ENCODE results near the gene HSPA2.
"Not testable (repeated sequence)": the region's sequence is repeated elsewhere in the genome, so short reads cannot be mapped to it uniquely, and the experiment has no call there.

The HSPA2 gene

GRCh38 chr14:64562436-64562835 is 21.9 kb downstream of the HSPA2 start:
- no peak for DNase-seq

GRCh38 chr14:64563696-64564095 is 23.2 kb downstream of the HSPA2 start:
- DNase-seq: no peak

- DNase-seq: no peak
These were observed 26.1 kb downstream of the HSPA2 start for GRCh38 chr14:64566651-64567122.

GRCh38 chr14:64569138-64569631 is 28.6 kb downstream of the HSPA2 start:
- DNase-seq: no peak

- DNase-seq: not testable (repeated sequence)
These were observed 29.1 kb downstream of the HSPA2 start for GRCh38 chr14:64569646-64570045.

- no peak for DNase-seq
These were observed 32.0 kb downstream of the HSPA2 start for GRCh38 chr14:64572386-64573104.

GRCh38 chr14:64573109-64573508 is 32.6 kb downstream of the HSPA2 start:
- no peak for DNase-seq

GRCh38 chr14:64574371-64575107 is 34.0 kb downstream of the HSPA2 start:
- DNase-seq: no peak

GRCh38 chr14:64577211-64577610 is 36.7 kb downstream of the HSPA2 start:
- no peak for DNase-seq

GRCh38 chr14:64580467-64580866 is 39.9 kb downstream of the HSPA2 start:
- DNase-seq: no peak

- no peak for DNase-seq
These were observed 40.8 kb downstream of the HSPA2 start for GRCh38 chr14:64581363-64581762.

GRCh38 chr14:64581817-64582216 is 41.3 kb downstream of the HSPA2 start:
- no peak for DNase-seq

GRCh38 chr14:64584190-64584589 is 43.6 kb downstream of the HSPA2 start:
- no peak for DNase-seq

GRCh38 chr14:64591809-64592208 is 51.3 kb downstream of the HSPA2 start:
- no peak for DNase-seq

Measured in OCI-M1 (cell line).